ENCODE results near the gene SPRY4.

DNA sequence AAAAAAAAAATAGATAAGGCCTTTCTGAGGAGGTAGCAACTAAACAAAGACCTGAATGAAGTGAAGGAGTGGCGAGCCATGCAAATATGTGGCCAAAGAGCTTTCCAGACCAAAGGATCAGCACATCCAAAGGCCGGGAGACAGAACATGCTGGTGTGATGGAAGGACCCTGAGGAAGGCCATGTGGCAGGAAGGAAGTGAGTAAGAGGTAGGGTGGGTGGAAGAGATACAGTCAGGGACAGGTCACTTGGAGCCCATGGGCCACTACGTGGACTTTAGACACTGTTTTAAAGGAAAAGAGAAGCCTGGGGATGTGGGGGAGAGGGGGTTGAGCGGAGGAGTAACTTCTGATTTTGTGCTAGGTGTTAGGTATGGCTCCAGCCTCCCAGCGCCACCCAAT lies 31.3 kb downstream of the SPRY4 start:
- no peak for TF ChIP-seq CREM (CRISPR knock-in tag; IDR thresholded peaks at IDR 0.05)
- no peak for TF ChIP-seq PRRX2 (CRISPR knock-in tag; IDR thresholded peaks at IDR 0.05)
- TF ChIP-seq TEAD4 (CRISPR knock-in tag; IDR thresholded peaks at IDR 0.05), result no peak
- TF ChIP-seq, protein P1, sequence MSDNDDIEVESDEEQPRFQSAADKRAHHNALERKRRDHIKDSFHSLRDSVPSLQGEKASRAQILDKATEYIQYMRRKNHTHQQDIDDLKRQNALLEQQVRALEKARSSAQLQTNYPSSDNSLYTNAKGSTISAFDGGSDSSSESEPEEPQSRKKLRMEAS (CRISPR knock-in tag; IDR thresholded peaks at IDR 0.05), result no peak
- TF ChIP-seq, protein P2, sequence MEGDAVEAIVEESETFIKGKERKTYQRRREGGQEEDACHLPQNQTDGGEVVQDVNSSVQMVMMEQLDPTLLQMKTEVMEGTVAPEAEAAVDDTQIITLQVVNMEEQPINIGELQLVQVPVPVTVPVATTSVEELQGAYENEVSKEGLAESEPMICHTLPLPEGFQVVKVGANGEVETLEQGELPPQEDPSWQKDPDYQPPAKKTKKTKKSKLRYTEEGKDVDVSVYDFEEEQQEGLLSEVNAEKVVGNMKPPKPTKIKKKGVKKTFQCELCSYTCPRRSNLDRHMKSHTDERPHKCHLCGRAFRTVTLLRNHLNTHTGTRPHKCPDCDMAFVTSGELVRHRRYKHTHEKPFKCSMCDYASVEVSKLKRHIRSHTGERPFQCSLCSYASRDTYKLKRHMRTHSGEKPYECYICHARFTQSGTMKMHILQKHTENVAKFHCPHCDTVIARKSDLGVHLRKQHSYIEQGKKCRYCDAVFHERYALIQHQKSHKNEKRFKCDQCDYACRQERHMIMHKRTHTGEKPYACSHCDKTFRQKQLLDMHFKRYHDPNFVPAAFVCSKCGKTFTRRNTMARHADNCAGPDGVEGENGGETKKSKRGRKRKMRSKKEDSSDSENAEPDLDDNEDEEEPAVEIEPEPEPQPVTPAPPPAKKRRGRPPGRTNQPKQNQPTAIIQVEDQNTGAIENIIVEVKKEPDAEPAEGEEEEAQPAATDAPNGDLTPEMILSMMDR (IDR thresholded peaks at IDR 0.05), result no peak
- no peak for TF ChIP-seq RELA (CRISPR knock-in tag; IDR thresholded peaks at IDR 0.05; ENCODE audit: borderline replicate concordance)
- TF ChIP-seq, protein P3, sequence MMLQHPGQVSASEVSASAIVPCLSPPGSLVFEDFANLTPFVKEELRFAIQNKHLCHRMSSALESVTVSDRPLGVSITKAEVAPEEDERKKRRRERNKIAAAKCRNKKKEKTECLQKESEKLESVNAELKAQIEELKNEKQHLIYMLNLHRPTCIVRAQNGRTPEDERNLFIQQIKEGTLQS (CRISPR knock-in tag; conservative IDR thresholded peaks at IDR 0.05), result no peak
- TF ChIP-seq NR2C2 (CRISPR knock-in tag; IDR thresholded peaks at IDR 0.05), result no peak

All from WTC11 (cell line).